T-helper 2 cell treated with Interferon-gamma antibody and Interleukin-4, amounts not matched to agents 5 μg/mL and 100 μg/mL, for 36 hours (primary cell): ENCODE data around the gene ERFL.
A peak's percentile ranks its signal among the peaks of the same experiment; 100 is the strongest.
"Not testable (repeated sequence)": the region's sequence is repeated elsewhere in the genome, so short reads cannot be mapped to it uniquely, and the experiment has no call there.

ENCODE experiments used
- DNase-seq: peaks from one replicate; pipeline ENCODE4 v3.0.0; 2021; ENCODE audit warnings: low spot score
- H3K27ac Mint-ChIP-seq: one replicate; pipeline ENCODE4 v1.8.0; 2021; ENCODE audit warnings: mild to moderate bottlenecking, mixed read lengths
- H3K27me3 Mint-ChIP-seq: one replicate; pipeline ENCODE4 v1.8.0; 2021; ENCODE audit warnings: low read depth, mixed read lengths
- H3K36me3 Mint-ChIP-seq: one replicate; pipeline ENCODE4 v1.8.0; 2021; ENCODE audit warnings: low read depth, mixed read lengths
- H3K4me1 Mint-ChIP-seq: one replicate; pipeline ENCODE4 v1.8.0; 2021; ENCODE audit warnings: low read depth, mixed read lengths
- H3K4me3 Mint-ChIP-seq: one replicate; pipeline ENCODE4 v1.8.0; 2022; ENCODE audit warnings: mild to moderate bottlenecking, moderate library complexity, mixed read lengths
- H3K9me3 Mint-ChIP-seq: one replicate; pipeline ENCODE4 v1.8.0; 2021; ENCODE audit warnings: mixed read lengths

Gene ERFL

DNA sequence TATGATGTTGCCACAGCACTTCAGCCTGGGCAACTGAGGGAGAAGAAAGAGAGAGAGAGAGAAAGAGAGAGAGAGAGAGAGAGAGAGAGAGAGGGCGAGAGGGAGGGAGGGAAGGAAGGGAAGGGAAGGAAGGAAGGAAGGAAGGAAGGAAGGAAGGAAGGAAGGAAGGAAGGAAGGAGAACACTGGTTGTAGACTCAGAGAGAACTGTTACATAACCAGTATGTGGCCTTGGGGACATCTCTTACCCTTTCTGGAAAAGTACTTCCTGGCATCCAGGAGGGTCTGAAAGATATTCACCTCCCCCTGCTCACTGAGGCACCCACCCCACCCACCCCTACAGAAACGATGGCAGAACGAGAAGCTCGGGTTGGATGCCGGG lies 47.9 kb downstream of the ERFL start:
- no peaks in the 10 kb centered on the region for H3K27me3 Mint-ChIP-seq
- peak overlapping the region; percentile 76 for H3K27ac Mint-ChIP-seq
- DNase-seq: no peak
- peak overlapping the region; percentile 40 for H3K4me3 Mint-ChIP-seq
- no peaks in the 10 kb centered on the region for H3K9me3 Mint-ChIP-seq
- peaks cover 20% of the 10 kb centered on the region for H3K36me3 Mint-ChIP-seq
- H3K4me1 Mint-ChIP-seq: peaks cover 48% of the 10 kb centered on the region

DNA sequence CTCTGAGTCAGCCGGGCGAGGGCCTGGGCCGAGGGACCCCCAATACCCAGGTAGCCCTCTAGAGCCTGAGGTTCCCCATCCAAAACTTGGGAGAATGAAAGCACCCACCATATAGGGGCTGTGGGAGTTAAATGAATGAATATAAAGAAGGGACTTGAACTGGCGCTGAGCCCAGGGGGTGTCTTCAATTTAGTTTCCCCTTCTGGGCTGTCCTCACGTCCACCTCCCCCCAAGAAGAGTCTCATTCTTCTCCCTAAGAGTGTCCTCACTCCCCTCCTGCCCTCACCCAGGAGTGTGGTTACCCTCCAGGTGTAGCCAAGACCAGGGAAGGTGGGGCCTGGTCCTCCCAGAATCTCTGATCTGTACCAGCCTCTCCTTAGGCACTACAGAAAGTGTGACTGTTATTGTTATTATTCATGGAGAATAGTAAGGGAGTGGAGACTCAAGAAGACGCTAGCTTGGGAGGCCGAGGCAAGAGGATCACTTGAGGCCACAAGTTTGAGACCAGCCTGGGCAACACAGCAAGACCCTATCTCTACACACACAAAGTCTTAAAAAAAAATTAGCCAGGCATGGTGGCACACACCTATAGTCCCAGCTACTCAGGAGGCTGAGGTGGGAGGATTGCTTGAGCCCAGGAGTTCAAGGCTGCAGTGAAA lies 48.5 kb downstream of the ERFL start:
- DNase-seq: no peak
- H3K27me3 Mint-ChIP-seq: no peaks in the 10 kb centered on the region
- H3K27ac Mint-ChIP-seq: peak overlapping the region; percentile 76
- H3K36me3 Mint-ChIP-seq: peaks cover 16% of the 10 kb centered on the region
- H3K4me1 Mint-ChIP-seq: peaks cover 46% of the 10 kb centered on the region
- peak overlapping the region; percentile 40 for H3K4me3 Mint-ChIP-seq
- no peaks in the 10 kb centered on the region for H3K9me3 Mint-ChIP-seq

DNA sequence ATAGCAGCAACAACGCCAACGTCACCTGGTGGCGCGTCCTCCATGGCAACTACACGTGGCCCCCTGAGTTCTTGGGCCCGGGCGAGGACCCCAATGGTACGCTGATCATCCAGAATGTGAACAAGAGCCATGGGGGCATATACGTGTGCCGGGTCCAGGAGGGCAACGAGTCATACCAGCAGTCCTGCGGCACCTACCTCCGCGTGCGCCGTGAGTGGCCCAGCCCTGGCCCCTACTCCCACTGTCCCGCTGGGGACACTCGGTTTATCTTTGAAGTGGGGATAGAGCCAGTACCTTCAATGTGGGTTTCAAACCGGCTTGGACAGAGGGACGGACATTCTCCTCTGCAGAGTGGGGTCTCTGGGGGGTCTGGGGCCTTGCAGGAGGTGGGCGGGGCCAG lies 49.2 kb downstream of the ERFL start:
- H3K27ac Mint-ChIP-seq: no peak overlapping the region
- peaks cover 9% of the 10 kb centered on the region for H3K36me3 Mint-ChIP-seq
- no peaks in the 10 kb centered on the region for H3K27me3 Mint-ChIP-seq
- peaks cover 48% of the 10 kb centered on the region for H3K4me1 Mint-ChIP-seq
- H3K4me3 Mint-ChIP-seq: no peak overlapping the region
- DNase-seq: no peak
- H3K9me3 Mint-ChIP-seq: no peaks in the 10 kb centered on the region

DNA sequence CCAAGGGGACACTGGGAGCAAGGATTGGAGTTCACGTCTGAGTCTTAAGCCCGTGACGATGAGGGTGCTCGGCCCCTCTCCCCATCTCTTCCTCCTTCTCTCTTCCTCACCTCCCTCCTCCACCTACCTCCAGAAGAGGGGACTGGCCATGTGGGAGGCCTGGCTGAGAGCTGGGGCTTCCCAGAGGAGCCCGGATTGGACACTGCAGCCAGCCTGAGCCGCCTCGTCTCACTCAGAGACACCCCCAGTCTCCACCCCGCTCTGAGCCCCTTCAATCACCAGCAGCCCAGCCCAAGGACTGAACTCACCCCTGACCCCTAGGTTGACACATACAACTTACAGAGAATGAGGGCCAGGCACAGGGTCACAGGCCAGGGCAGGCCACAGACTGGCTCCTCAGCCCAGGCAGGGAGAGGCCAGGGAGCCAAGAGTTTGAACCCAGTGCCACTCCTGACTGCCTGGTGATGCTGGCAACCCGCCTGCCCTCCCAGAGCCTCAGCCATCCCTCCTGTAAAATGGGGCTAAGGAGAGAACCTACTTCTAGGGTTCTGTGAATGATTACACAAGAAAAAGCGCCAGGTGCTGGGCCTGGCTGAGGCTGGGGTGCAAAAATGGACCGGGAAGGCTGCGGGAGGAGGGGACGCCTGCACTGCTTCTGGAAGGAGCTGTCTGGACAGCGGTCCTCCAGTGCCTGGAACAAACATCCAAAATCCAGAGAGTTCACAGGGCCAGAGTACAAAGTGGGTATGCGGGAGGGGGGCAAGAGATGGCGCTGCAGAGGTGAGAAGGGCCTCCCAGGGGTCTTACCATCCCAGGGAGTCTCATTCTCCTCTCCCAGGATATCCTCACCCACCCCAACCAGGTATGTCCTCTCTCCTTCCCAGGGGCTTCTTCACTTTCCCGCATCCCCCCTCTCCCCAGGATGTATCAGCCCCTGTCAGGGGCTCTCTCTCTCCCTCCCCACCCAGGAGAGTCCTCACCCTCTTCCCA lies 50.0 kb downstream of the ERFL start:
- H3K4me3 Mint-ChIP-seq: peak overlapping the region; percentile 38
- peaks cover 51% of the 10 kb centered on the region for H3K4me1 Mint-ChIP-seq
- DNase-seq: no peak
- peaks cover 6% of the 10 kb centered on the region for H3K36me3 Mint-ChIP-seq
- H3K27ac Mint-ChIP-seq: peak overlapping the region; percentile 100
- no peaks in the 10 kb centered on the region for H3K9me3 Mint-ChIP-seq
- no peaks in the 10 kb centered on the region for H3K27me3 Mint-ChIP-seq

DNA sequence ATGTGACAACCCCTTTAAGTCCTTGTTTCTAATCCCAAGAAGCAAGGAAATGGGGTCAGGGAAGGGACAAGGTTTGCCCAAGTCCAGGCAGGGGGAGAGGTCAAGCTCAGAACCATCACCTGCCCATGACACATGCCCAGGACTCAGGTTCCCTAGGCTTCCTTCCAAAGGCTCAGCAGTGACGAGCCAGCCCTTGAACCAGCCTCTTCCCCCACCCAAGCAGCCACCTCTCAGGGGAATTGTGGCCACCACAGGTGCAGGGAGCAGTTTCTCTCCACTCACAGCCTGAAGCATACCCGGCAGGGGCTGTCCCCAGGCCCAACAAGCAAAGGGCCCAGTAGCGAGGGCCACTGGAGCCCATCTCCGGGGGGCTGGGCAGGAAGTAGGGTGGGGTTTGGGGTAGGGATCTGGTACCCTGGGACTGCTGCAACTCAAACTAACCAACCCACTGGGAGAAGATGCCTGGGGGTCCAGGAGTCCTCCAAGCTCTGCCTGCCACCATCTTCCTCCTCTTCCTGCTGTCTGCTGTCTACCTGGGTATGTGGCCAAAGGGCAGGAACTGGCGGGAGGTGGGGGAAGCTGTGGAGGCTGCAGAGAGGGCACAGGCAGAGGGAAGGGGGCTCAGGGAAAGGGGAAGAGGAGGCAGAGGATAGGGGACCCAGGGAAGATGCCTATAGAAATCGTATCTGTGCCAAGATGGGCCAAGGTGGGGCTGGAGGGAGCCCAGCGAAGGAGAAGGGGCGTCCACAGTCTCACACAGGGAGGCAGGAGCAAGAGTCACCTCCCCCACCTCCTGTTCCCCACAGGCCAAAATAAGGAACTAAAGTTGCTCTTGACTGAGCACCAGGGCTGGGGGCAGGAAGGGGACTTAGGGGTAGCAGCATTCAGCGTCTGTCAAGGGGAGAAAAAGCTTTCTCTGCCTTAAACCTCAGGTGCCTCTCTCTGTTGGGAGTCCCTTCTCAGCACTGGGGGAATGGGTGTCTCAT lies 51.1 kb downstream of the ERFL start, which contains the start of gene CD79A:
Gene CD79A (plus strand): TSS at position 433 of the 986 bp plus-strand sequence. CDS start 26 bp downstream, at position 459.
- Mint-ChIP-seq H3K36me3 (peaks cover 9% of the 10 kb centered on the region), H3K9me3 (no peaks in the 10 kb centered on the region), H3K4me3 (peak within 1 kb of the TSS; percentile 38), H3K4me1 (peaks cover 54% of the 10 kb centered on the region), H3K27ac (peak within 1 kb of the TSS; percentile 100), H3K27me3 (no peaks in the 10 kb centered on the region)
- no peak for DNase-seq

DNA sequence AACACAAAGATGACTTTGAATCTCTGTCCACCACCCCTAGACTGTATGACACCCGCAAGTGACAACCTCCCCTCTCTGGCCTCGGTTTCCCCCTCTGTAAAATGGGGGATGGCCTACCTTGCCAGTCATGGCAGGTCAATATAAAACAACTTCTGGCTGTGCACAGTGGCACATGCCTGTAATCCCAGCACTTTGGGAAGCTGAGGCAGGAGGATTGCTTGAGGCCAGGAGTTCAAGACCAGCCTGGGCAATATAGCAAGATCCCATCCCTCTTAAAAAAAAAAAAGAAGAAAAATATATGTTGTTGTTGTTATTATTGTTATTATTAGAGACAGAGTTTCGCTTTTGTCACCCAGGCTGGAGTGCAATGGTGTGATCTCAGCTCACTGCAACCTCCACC lies 52.3 kb downstream of the ERFL start:
- Mint-ChIP-seq H3K27ac (peak overlapping the region; percentile 100), H3K4me1 (peaks cover 59% of the 10 kb centered on the region), H3K36me3 (peaks cover 20% of the 10 kb centered on the region), H3K4me3 (peak overlapping the region; percentile 80)
- not testable (repeated sequence) for H3K27me3 Mint-ChIP-seq, H3K9me3 Mint-ChIP-seq, DNase-seq

DNA sequence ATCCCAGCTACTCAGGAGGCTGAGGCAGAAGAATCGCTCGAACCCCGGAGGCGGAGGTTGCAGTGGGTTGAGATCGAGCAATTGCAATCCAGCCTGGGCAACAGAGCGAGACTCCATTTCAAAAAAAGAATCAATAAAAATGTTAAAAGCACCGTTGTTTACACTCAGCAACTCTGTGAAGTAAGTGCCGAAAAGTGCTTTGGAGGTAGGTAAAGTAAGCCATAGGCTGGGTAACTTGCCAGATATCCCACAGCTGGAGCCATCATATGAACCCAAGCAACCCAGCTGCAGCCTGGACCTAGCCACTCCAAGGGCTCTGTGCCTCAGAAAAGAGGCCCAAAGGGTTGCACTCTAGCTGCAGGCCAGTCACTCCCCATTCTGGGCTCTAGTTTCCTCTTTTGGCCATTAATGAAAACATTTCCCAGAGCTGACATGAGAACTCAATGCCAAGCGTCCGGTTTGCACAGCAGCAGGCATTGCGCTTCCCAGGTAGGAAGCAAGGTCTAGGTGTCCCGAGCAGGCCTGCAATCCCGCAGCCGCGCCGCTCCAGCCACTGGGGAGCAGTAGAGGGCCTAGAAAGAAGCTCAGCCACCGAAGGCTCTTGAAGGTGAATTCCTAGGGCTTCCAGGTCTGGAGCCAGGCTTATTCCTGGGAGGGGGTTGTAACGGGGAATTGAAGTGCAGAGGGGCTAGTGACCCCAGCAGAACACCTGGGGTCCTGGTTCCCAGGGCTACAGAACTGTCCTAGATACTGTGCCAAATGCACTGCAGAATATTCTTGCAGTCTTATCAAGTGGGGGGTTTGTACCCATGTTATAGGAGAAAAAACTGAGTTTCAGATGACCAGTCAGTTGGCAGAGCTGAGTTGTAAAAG lies 55.2 kb downstream of the ERFL start:
- Mint-ChIP-seq H3K27me3 (no peaks in the 10 kb centered on the region), H3K9me3 (no peaks in the 10 kb centered on the region), H3K4me1 (peaks cover 69% of the 10 kb centered on the region), H3K4me3 (peak overlapping the region; percentile 82), H3K27ac (peak overlapping the region; percentile 96), H3K36me3 (peaks cover 43% of the 10 kb centered on the region)
- DNase-seq: peak; percentile 57

DNA sequence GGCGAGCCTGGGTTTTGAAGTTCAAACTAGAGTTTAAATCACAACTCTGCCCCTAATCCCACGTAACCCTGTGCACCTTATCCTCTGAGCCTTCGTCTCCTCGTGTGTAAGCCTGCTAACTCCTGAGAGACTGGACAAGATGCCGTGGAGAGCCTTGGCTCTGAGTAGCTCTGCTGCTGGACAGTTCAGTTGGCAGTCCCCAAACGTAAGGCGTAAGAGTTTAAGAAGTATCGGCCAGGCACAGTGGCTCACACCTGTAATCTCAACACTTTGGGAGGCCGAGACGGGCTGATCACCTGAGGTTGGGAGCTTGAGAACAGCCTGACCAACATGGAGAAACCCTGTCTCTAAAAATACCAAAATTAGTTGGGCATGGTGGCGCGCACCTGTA lies 55.9 kb downstream of the ERFL start:
- no peak for DNase-seq
- H3K4me1 Mint-ChIP-seq: peaks cover 68% of the 10 kb centered on the region
- H3K27me3 Mint-ChIP-seq: no peaks in the 10 kb centered on the region
- H3K9me3 Mint-ChIP-seq: no peaks in the 10 kb centered on the region
- peaks cover 48% of the 10 kb centered on the region for H3K36me3 Mint-ChIP-seq
- H3K4me3 Mint-ChIP-seq: peak overlapping the region; percentile 82
- H3K27ac Mint-ChIP-seq: peak overlapping the region; percentile 96

DNA sequence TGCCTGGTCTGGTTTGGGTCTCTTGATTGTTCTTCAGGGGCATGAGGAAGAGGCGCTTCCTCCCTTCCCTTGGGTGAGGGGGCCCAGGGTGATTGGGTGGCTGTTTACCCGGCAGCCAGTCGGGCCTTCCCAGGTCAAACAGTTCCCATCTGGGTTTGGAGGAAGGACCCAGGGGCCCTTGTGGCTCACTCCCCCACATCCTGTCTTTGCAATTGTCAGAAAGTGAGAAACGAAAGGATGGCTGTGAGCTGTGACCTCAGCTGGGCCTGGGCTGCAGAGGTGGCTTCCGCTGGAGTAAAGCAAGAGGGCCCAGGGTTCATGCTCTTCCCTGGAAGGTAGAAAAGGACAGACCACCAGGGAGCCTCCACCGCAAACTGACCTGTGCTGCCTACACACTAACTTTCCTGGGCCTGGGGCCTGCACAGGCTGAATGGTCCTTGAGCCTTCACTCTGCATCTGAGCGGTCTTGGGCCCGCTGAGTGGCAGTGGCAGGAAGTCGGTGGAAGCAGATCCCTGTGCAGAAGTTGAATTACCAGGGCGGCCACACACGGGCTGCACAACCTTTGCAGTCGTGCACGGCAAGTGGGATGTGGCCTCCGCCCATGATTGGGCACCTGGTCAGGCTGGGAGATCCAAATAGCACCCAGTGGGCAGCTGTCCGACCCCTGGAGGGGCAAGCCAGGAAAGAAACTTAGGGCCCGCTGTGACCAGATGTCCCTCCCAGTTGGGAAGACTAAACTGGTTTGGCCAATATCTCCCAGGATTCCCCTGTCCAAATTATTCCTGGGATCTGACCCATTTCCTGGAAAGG lies 56.5 kb downstream of the ERFL start:
- peak; percentile 83 for DNase-seq
- no peaks in the 10 kb centered on the region for H3K9me3 Mint-ChIP-seq
- peaks cover 62% of the 10 kb centered on the region for H3K4me1 Mint-ChIP-seq
- peaks cover 50% of the 10 kb centered on the region for H3K36me3 Mint-ChIP-seq
- peak overlapping the region; percentile 96 for H3K27ac Mint-ChIP-seq
- no peaks in the 10 kb centered on the region for H3K27me3 Mint-ChIP-seq
- H3K4me3 Mint-ChIP-seq: peak overlapping the region; percentile 82

DNA sequence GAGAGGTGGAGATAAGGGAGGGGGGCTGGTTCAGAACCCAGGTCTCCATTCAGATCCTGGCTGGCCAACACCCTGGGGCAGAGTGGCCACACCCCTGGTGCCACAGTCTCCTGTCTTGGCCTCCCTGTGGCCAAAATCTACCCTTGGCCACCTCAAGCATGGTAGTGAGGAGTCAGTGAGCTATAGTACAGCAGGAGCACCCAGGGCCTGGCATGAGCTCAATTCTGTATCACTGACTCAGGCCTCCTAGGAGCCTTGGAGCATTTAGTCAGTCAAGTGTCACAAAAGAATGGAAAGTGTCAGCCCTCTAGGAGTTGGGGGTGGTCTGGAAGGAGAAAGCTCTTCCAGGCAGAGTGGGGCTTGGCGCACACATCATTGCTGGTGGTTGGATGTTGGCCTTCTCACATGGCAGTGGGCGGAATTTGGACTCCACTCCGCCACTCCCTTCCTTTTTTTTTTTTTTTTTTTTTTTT lies 57.8 kb downstream of the ERFL start:
- Mint-ChIP-seq H3K4me1 (peaks cover 54% of the 10 kb centered on the region), H3K9me3 (no peaks in the 10 kb centered on the region), H3K27me3 (no peaks in the 10 kb centered on the region), H3K27ac (peak overlapping the region; percentile 74), H3K36me3 (peaks cover 58% of the 10 kb centered on the region), H3K4me3 (peak overlapping the region; percentile 49)
- DNase-seq: no peak

DNA sequence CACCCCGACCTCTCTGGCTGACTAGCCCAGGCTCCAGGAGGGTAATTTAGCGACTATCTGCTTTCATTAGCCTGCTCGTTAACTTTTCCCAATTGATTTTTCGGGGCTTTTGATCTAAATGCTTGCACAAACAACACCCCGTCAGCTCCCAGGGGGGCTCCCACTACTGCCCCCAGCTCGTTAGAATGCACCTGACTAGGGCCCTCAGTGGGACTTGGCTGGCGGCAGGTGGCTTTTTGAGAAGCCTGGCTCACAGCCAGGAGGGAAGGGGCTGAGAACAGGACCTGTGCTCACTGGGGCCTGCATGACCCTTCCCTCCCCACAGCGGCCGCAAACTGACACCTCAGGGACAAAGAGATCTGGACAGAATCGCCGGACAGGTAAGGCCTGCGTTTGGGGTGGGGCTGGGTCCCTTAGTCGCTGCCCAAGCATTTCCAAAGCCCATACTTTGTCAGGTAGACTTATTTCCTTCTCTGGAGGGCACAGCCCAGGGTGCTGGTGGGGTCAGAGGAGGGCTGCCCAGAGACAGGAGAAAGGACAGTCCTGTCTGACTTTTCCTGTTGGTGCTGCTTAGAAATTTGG lies 58.8 kb downstream of the ERFL start:
- no peak for DNase-seq
- H3K36me3 Mint-ChIP-seq: peaks cover 65% of the 10 kb centered on the region
- H3K4me3 Mint-ChIP-seq: peak overlapping the region; percentile 26
- H3K9me3 Mint-ChIP-seq: no peaks in the 10 kb centered on the region
- H3K27ac Mint-ChIP-seq: peak overlapping the region; percentile 62
- H3K27me3 Mint-ChIP-seq: no peaks in the 10 kb centered on the region
- H3K4me1 Mint-ChIP-seq: peaks cover 55% of the 10 kb centered on the region

DNA sequence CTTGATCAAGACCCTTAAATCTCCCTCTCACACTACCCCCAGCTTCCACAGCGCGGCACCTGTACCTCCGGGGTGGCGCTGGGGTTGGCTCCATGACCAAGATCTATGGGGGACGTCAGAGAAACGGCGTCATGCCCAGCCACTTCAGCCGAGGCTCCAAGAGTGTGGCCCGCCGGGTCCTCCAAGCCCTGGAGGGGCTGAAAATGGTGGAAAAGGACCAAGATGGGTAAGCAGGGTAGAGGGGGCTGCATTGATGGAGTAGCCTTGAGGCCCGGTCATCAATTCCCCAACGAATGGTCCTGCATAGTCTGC lies 59.3 kb downstream of the ERFL start:
- Mint-ChIP-seq H3K27ac (peak overlapping the region; percentile 24), H3K27me3 (no peaks in the 10 kb centered on the region), H3K4me1 (peaks cover 57% of the 10 kb centered on the region), H3K9me3 (no peaks in the 10 kb centered on the region), H3K36me3 (peaks cover 70% of the 10 kb centered on the region), H3K4me3 (peak overlapping the region; percentile 41)
- DNase-seq: no peak
